ENCODE data around the gene DPF3.
"Not testable (repeated sequence)": the region's sequence is repeated elsewhere in the genome, so short reads cannot be mapped to it uniquely, and the experiment has no call there.

Gene DPF3

GRCh38 chr14:72774894-72775620 lies 118.8 kb downstream of the DPF3 start:
- no peak for DNase-seq (ENCODE audit: low spot score)

- DNase-seq (ENCODE audit: low spot score) = no peak
These were observed 119.8 kb downstream of the DPF3 start for GRCh38 chr14:72774141-72774540.

- DNase-seq (ENCODE audit: low spot score) = no peak
These were observed 122.3 kb downstream of the DPF3 start for GRCh38 chr14:72771561-72771960.

- DNase-seq (ENCODE audit: low spot score) = no peak
These were observed 127.6 kb downstream of the DPF3 start for GRCh38 chr14:72766296-72766695.

GRCh38 chr14:72763892-72764291 lies 130.0 kb downstream of the DPF3 start:
- no peak for DNase-seq (ENCODE audit: low spot score)

- no peak for DNase-seq (ENCODE audit: low spot score)
These were observed 134.2 kb downstream of the DPF3 start for GRCh38 chr14:72759670-72760069.

- no peak for DNase-seq (ENCODE audit: low spot score)
These were observed 134.9 kb downstream of the DPF3 start for GRCh38 chr14:72758993-72759392.

- no peak for DNase-seq (ENCODE audit: low spot score)
These were observed 135.5 kb downstream of the DPF3 start for GRCh38 chr14:72758420-72758819.

- DNase-seq (ENCODE audit: low spot score) = no peak
These were observed 136.9 kb downstream of the DPF3 start for GRCh38 chr14:72756967-72757366.

GRCh38 chr14:72755766-72756165 lies 138.1 kb downstream of the DPF3 start:
- no peak for DNase-seq (ENCODE audit: low spot score)

- DNase-seq (ENCODE audit: low spot score) = no peak
These were observed 139.0 kb downstream of the DPF3 start for GRCh38 chr14:72754949-72755348.

- no peak for DNase-seq (ENCODE audit: low spot score)
These were observed 140.0 kb downstream of the DPF3 start for GRCh38 chr14:72753879-72754400.

- no peak for DNase-seq (ENCODE audit: low spot score)
These were observed 140.7 kb downstream of the DPF3 start for GRCh38 chr14:72753044-72753710.

GRCh38 chr14:72752034-72752412 lies 141.9 kb downstream of the DPF3 start:
- DNase-seq (ENCODE audit: low spot score) = no peak

GRCh38 chr14:72751276-72752033 lies 142.4 kb downstream of the DPF3 start:
- no peak for DNase-seq (ENCODE audit: low spot score)

- DNase-seq (ENCODE audit: low spot score) = not testable (repeated sequence)
These were observed 145.0 kb downstream of the DPF3 start for GRCh38 chr14:72748921-72749320.

GRCh38 chr14:72747652-72748051 lies 146.2 kb downstream of the DPF3 start:
- DNase-seq (ENCODE audit: low spot score) = no peak

- no peak for DNase-seq (ENCODE audit: low spot score)
These were observed 147.6 kb downstream of the DPF3 start for GRCh38 chr14:72745991-72746980.

GRCh38 chr14:72745546-72745945 lies 148.4 kb downstream of the DPF3 start:
- DNase-seq (ENCODE audit: low spot score) = no peak

- DNase-seq (ENCODE audit: low spot score) = no peak
These were observed 149.3 kb downstream of the DPF3 start for GRCh38 chr14:72744416-72745120.

GRCh38 chr14:72743626-72744025 lies 150.3 kb downstream of the DPF3 start:
- DNase-seq (ENCODE audit: low spot score) = no peak

Data from CD4-positive, alpha-beta T cell treated with Interleukin-15 for 4 hours (primary cell).